ENCODE results near the gene LCN2. TPM values are rescaled to one million over a fixed set of nuclear protein-coding genes. Genes with fewer than 3 reads are reported as not detected.

LCN2 gene
- total and polyA plus RNA-seq, 2 experiments from 2014 or later, result not detected

- Histone ChIP-seq H3K4me1 (ENCODE audit: insufficient read depth) (no peaks in the 10 kb centered on the region), H3K27me3 (replicated peaks; ENCODE audit: insufficient read depth) (no peaks in the 10 kb centered on the region), H3K36me3 (ENCODE audit: low read depth) (no peaks in the 10 kb centered on the region), H3K4me3 (no peak overlapping the region), H3K79me2 (ENCODE audit: insufficient read depth) (no peaks in the 10 kb centered on the region), H3K9ac (no peak overlapping the region), H2AFZ (no peak overlapping the region), H4K20me1 (ENCODE audit: insufficient read depth) (no peaks in the 10 kb centered on the region), H3K9me3 (ENCODE audit: low read depth) (no peaks in the 10 kb centered on the region), H3F3A (ENCODE audit: insufficient read depth) (no peaks in the 10 kb centered on the region), H3K27ac (no peak overlapping the region), H3K9me2 (ENCODE audit: insufficient read depth) (no peaks in the 10 kb centered on the region), H3K4me2 (ENCODE audit: unreplicated experiment) (no peak overlapping the region)
- WGBS, 2 experiments (ENCODE audit: low coverage in 1 of 2, low lambda C conversion rate in 2 of 2, missing lambda C conversion rate in 2 of 2), result 88 to 89% methylated on average over 16 of the region's 16 CpGs
- DNase-seq, result no peak
- in situ Hi-C loops (cut with MboI), result no loop called here
- TF ChIP-seq EZH2 (IDR thresholded peaks at IDR 0.05; ENCODE audit: insufficient read depth, poor library complexity, severe bottlenecking) (no peak), EZH2phosphoT487 (IDR thresholded peaks at IDR 0.05; ENCODE audit: insufficient read depth, low read depth) (no peak)
Observed at GRCh38 chr9:128116104-128117083, 32.9 kb upstream of the LCN2 start.

GRCh38 chr9:128117613-128118471 lies 31.4 kb upstream of the LCN2 start:
- H4K20me1 ChIP-seq (ENCODE audit: insufficient read depth), result no peaks in the 10 kb centered on the region
- no peaks in the 10 kb centered on the region for H3K9me3 ChIP-seq (ENCODE audit: low read depth)
- H2AFZ ChIP-seq, result peak overlapping the region; percentile 58
- H3K4me1 ChIP-seq (ENCODE audit: insufficient read depth), result no peaks in the 10 kb centered on the region
- no peaks in the 10 kb centered on the region for H3K79me2 ChIP-seq (ENCODE audit: insufficient read depth)
- H3K4me3 ChIP-seq, result no peak overlapping the region
- TF ChIP-seq EZH2 (IDR thresholded peaks at IDR 0.05; ENCODE audit: insufficient read depth, poor library complexity, severe bottlenecking) (no peak), EZH2phosphoT487 (IDR thresholded peaks at IDR 0.05; ENCODE audit: insufficient read depth, low read depth) (no peak)
- peak; percentile 73 for DNase-seq
- no peak overlapping the region for H3K4me2 ChIP-seq (ENCODE audit: unreplicated experiment)
- H3K9ac ChIP-seq, result no peak overlapping the region
- 3 to 4% methylated on average over 27 of the region's 27 CpGs for WGBS, 2 experiments (ENCODE audit: low coverage in 1 of 2, low lambda C conversion rate in 2 of 2, missing lambda C conversion rate in 2 of 2)
- no peak overlapping the region for H3K27ac ChIP-seq
- in situ Hi-C loops (cut with MboI), result no loop called here
- H3K27me3 ChIP-seq (replicated peaks; ENCODE audit: insufficient read depth), result no peaks in the 10 kb centered on the region
- H3K36me3 ChIP-seq (ENCODE audit: low read depth), result no peaks in the 10 kb centered on the region
- H3F3A ChIP-seq (ENCODE audit: insufficient read depth), result no peaks in the 10 kb centered on the region
- H3K9me2 ChIP-seq (ENCODE audit: insufficient read depth), result no peaks in the 10 kb centered on the region

GRCh38 chr9:128118472-128118857 lies 30.8 kb upstream of the LCN2 start:
- Histone ChIP-seq H3K9me2 (ENCODE audit: insufficient read depth) (no peaks in the 10 kb centered on the region), H3K27me3 (replicated peaks; ENCODE audit: insufficient read depth) (no peaks in the 10 kb centered on the region), H3K36me3 (ENCODE audit: low read depth) (no peaks in the 10 kb centered on the region), H3K79me2 (ENCODE audit: insufficient read depth) (no peaks in the 10 kb centered on the region), H3K4me3 (no peak overlapping the region), H3K4me1 (ENCODE audit: insufficient read depth) (no peaks in the 10 kb centered on the region), H3F3A (ENCODE audit: insufficient read depth) (no peaks in the 10 kb centered on the region), H3K9ac (no peak overlapping the region), H2AFZ (no peak overlapping the region), H4K20me1 (ENCODE audit: insufficient read depth) (no peaks in the 10 kb centered on the region), H3K27ac (no peak overlapping the region), H3K9me3 (ENCODE audit: low read depth) (no peaks in the 10 kb centered on the region), H3K4me2 (ENCODE audit: unreplicated experiment) (no peak overlapping the region)
- no peak for DNase-seq
- in situ Hi-C loops (cut with MboI), result no loop called here
- 30% methylated on average over 3 of the region's 3 CpGs; no CpG with 5 or more reads in 1 of the 2 experiments for WGBS, 2 experiments (ENCODE audit: low coverage in 1 of 2, low lambda C conversion rate in 2 of 2, missing lambda C conversion rate in 2 of 2)
- TF ChIP-seq EZH2 (IDR thresholded peaks at IDR 0.05; ENCODE audit: insufficient read depth, poor library complexity, severe bottlenecking), result no peak
- TF ChIP-seq EZH2phosphoT487 (IDR thresholded peaks at IDR 0.05; ENCODE audit: insufficient read depth, low read depth), result no peak

DNA sequence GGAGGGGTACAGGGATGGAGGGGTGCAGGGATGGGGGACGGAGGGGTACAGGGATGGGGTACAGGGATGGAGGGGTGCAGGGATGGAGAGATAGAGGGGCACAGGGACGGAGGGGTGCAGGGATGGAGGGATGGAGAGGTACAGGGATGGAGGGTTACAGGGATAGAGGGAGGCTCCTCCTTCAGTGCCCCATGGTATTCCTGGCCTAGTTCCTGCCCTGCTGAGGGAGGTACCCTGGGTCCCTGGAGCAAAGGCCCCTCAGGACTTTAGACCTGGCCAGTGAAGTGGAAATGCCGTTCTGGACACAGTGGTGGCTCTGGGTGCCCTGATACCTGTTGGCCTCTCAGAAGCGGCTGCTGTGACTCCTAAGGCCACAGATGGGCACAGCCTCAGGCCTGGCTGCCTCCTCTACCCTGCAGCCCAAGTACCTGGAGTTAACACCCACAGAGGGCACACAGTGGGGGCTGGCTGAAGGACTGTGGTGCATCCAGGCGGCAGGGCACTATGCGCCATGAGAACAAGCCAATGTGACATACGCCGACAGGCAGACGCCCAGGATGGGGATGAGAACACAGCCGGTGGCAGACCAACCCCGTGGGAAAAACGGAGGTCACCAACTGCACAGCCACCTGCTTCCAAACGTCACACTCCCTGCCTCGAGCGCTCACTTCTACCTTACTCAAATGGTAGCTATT lies 30.1 kb upstream of the LCN2 start:
- in situ Hi-C loops (cut with MboI), result no loop called here
- TF ChIP-seq EZH2 (IDR thresholded peaks at IDR 0.05; ENCODE audit: insufficient read depth, poor library complexity, severe bottlenecking) (no peak), EZH2phosphoT487 (IDR thresholded peaks at IDR 0.05; ENCODE audit: insufficient read depth, low read depth) (no peak)
- WGBS, 2 experiments (ENCODE audit: low coverage in 1 of 2, low lambda C conversion rate in 2 of 2, missing lambda C conversion rate in 2 of 2), result 49 to 51% methylated on average over 13 to 15 of the region's 15 CpGs
- Histone ChIP-seq H3K4me2 (ENCODE audit: unreplicated experiment) (no peak overlapping the region), H3K27me3 (replicated peaks; ENCODE audit: insufficient read depth) (no peaks in the 10 kb centered on the region), H3K4me3 (no peak overlapping the region), H3K9me3 (ENCODE audit: low read depth) (no peaks in the 10 kb centered on the region), H3K9me2 (ENCODE audit: insufficient read depth) (no peaks in the 10 kb centered on the region), H3K27ac (no peak overlapping the region), H3F3A (ENCODE audit: insufficient read depth) (no peaks in the 10 kb centered on the region), H3K79me2 (ENCODE audit: insufficient read depth) (no peaks in the 10 kb centered on the region), H2AFZ (no peak overlapping the region), H3K36me3 (ENCODE audit: low read depth) (no peaks in the 10 kb centered on the region), H3K9ac (no peak overlapping the region), H3K4me1 (ENCODE audit: insufficient read depth) (no peaks in the 10 kb centered on the region), H4K20me1 (ENCODE audit: insufficient read depth) (no peaks in the 10 kb centered on the region)
- no peak for DNase-seq

Measured in GM23248 (cell line).